Measurements from ENCODE around the gene CYB561D2.

GRCh38 chr3:50318163-50318562, 32.5 kb upstream of the CYB561D2 start:
- TF ChIP-seq POLR2AphosphoS5 (IDR thresholded peaks at IDR 0.05; ENCODE audit: low read depth, low read length) = no peak
- no peak for TF ChIP-seq CTCF (IDR thresholded peaks at IDR 0.05)
- no peak for TF ChIP-seq SIN3A (IDR thresholded peaks at IDR 0.05; ENCODE audit: borderline replicate concordance, insufficient read depth, low read depth, low read length)
